ENCODE data around the gene NFATC2IP. TPM values are rescaled to one million over a fixed set of nuclear protein-coding genes. Genes with fewer than 3 reads are reported as not detected.

NFATC2IP gene
- total and polyA plus RNA-seq, 2 of the 13 experiments (the other 11 are each of a cell fraction or from before 2014, with no cell fraction given) = 32.1 to 48.5 TPM

DNA sequence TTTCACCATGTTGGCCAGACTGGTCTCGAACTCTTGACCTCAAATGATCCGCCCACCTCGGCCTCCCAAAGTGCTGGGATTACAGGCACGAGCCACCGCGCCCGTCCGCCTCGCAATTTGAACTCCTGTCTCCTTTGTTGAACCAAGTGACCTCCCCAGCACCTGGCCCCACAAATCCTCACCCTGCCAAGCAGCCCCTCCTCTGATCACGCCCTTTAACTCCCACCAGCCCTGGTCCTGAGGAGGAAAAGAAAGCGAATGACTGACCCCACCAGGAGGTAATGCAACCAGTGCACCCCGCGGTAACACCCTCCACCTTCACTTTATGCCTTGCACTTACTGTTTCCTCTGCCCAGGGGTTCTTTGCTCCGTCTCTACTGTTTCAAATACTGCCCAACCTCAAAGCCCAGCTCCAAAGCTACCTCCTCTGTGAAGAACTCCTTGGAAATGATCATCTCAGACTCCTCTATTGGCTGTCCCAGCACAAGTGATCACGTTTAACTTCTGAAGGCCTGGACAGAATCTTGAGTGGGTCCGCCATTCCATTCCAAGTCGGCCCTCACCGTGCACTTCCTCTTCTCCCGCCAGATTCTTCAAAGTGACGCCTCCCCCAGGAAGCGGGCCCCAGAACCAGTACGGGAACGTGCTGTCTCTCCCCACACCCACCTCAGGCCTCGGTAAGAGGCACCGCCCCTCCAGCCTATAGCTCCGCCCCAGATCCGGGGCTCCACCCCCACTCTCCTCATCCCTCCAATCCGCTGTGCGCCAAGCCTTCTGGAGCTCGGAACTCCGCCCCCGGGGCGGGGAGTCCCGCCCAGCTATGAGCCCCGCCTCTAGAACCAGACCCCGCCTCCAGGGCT lies 14.6 kb upstream of the NFATC2IP start (continued):
- TF ChIP-seq HIVEP1 (CRISPR knock-in tag; IDR thresholded peaks at IDR 0.05) = no peak
- TF ChIP-seq ZFP36 (IDR thresholded peaks at IDR 0.05; ENCODE audit: borderline replicate concordance, low read depth, low read length, partially characterized antibody) = no peak
- no peak for TF ChIP-seq UBTF (CRISPR knock-in tag; IDR thresholded peaks at IDR 0.05)
- no peak for TF ChIP-seq ZNF282 (IDR thresholded peaks at IDR 0.05; ENCODE audit: partially characterized antibody)
- TF ChIP-seq POGZ (CRISPR knock-in tag; IDR thresholded peaks at IDR 0.05) = no peak
- TF ChIP-seq CENPT (CRISPR knock-in tag; IDR thresholded peaks at IDR 0.05; ENCODE audit: low read depth) = no peak
- TF ChIP-seq MXD4 (CRISPR knock-in tag; IDR thresholded peaks at IDR 0.05) = peak; percentile 41; the same call in 1 of the 2 replicates
- TF ChIP-seq ZNF34 (CRISPR knock-in tag; IDR thresholded peaks at IDR 0.05; ENCODE audit: borderline replicate concordance) = no peak
- TF ChIP-seq, protein P1, sequence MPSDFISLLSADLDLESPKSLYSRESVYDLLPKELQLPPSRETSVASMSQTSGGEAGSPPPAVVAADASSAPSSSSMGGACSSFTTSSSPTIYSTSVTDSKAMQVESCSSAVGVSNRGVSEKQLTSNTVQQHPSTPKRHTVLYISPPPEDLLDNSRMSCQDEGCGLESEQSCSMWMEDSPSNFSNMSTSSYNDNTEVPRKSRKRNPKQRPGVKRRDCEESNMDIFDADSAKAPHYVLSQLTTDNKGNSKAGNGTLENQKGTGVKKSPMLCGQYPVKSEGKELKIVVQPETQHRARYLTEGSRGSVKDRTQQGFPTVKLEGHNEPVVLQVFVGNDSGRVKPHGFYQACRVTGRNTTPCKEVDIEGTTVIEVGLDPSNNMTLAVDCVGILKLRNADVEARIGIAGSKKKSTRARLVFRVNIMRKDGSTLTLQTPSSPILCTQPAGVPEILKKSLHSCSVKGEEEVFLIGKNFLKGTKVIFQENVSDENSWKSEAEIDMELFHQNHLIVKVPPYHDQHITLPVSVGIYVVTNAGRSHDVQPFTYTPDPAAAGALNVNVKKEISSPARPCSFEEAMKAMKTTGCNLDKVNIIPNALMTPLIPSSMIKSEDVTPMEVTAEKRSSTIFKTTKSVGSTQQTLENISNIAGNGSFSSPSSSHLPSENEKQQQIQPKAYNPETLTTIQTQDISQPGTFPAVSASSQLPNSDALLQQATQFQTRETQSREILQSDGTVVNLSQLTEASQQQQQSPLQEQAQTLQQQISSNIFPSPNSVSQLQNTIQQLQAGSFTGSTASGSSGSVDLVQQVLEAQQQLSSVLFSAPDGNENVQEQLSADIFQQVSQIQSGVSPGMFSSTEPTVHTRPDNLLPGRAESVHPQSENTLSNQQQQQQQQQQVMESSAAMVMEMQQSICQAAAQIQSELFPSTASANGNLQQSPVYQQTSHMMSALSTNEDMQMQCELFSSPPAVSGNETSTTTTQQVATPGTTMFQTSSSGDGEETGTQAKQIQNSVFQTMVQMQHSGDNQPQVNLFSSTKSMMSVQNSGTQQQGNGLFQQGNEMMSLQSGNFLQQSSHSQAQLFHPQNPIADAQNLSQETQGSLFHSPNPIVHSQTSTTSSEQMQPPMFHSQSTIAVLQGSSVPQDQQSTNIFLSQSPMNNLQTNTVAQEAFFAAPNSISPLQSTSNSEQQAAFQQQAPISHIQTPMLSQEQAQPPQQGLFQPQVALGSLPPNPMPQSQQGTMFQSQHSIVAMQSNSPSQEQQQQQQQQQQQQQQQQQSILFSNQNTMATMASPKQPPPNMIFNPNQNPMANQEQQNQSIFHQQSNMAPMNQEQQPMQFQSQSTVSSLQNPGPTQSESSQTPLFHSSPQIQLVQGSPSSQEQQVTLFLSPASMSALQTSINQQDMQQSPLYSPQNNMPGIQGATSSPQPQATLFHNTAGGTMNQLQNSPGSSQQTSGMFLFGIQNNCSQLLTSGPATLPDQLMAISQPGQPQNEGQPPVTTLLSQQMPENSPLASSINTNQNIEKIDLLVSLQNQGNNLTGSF (CRISPR knock-in tag; IDR thresholded peaks at IDR 0.05) = 0 out of 2 replicates have a peak, but pooled peaks have one; percentile 14
- TF ChIP-seq TRAFD1 (CRISPR knock-in tag; IDR thresholded peaks at IDR 0.05; ENCODE audit: borderline replicate concordance) = no peak
- TF ChIP-seq ARID3A (IDR thresholded peaks at IDR 0.05; ENCODE audit: low read depth, low read length) = no peak
- no peak for TF ChIP-seq SRSF1 (optimal IDR thresholded peaks at IDR 0.05; ENCODE audit: low read depth, low read length)
- no peak for TF ChIP-seq FOXO4 (CRISPR knock-in tag; conservative IDR thresholded peaks at IDR 0.05)

Measured in HepG2 (cell line).